ES-I3 (cell line): ENCODE results near the gene NR2F6.
A peak's percentile ranks its signal among the peaks of the same experiment; 100 is the strongest.

Experiments
- H3K36me3 ChIP-seq: 2 replicates; pipeline ENCODE4 v1.6.1; 2013; ENCODE audit warnings: mild to moderate bottlenecking, low read length, control low read depth, moderate library complexity; ENCODE audit not compliant: insufficient read depth
- H3K4me1 ChIP-seq: 2 replicates; pipeline ENCODE4 v1.6.1; 2013; ENCODE audit warnings: mild to moderate bottlenecking, control low read depth, low read length; ENCODE audit not compliant: insufficient read depth
- H3K9ac ChIP-seq: 2 replicates; pipeline ENCODE4 v1.6.1; 2013; ENCODE audit warnings: low read depth, mild to moderate bottlenecking, low read length, moderate library complexity
- H3K9me3 ChIP-seq: 2 replicates; pipeline ENCODE4 v1.6.1; 2013; ENCODE audit warnings: mild to moderate bottlenecking, low read length, moderate library complexity; ENCODE audit not compliant: control insufficient read depth, insufficient read depth

NR2F6 gene

GRCh38 chr19:17245535-17245984, at the start of gene NR2F6:
Gene NR2F6, minus strand, starts transcription at chr19:17245919. Its CDS starts 699 bp downstream, at chr19:17245220.
- peaks cover 33% of the 10 kb centered on the region; the same call in 1 of the 2 replicates for H3K4me1 ChIP-seq

GRCh38 chr19:17294051-17294891, 48.6 kb upstream of the NR2F6 start:
- Histone ChIP-seq H3K36me3 (peaks cover 6% of the 10 kb centered on the region; the same call in 1 of the 2 replicates), H3K9ac (peak overlapping the region; percentile 53; the same call in 1 of the 2 replicates), H3K4me1 (no peaks in the 10 kb centered on the region; the same call in 1 of the 2 replicates), H3K9me3 (no peaks in the 10 kb centered on the region; the same call in 1 of the 2 replicates)

More at GRCh38 chr19:17245535-17245984, at the start of gene NR2F6:
- Histone ChIP-seq H3K9me3 (no peaks in the 10 kb centered on the region), H3K36me3 (peaks cover 3% of the 10 kb centered on the region), H3K9ac (peak within 1 kb of the TSS; percentile 90)

- no peaks in the 10 kb centered on the region; the same call in 1 of the 2 replicates for H3K4me1 ChIP-seq
- H3K9ac ChIP-seq, result peak overlapping the region; percentile 53; the same call in 1 of the 2 replicates
- H3K36me3 ChIP-seq, result peaks cover 6% of the 10 kb centered on the region; the same call in 1 of the 2 replicates
- no peaks in the 10 kb centered on the region; the same call in 1 of the 2 replicates for H3K9me3 ChIP-seq
These were observed 47.9 kb upstream of the NR2F6 start for GRCh38 chr19:17293605-17294004.

- Histone ChIP-seq H3K9me3 (no peaks in the 10 kb centered on the region), H3K4me1 (no peaks in the 10 kb centered on the region; the same call in 1 of the 2 replicates), H3K36me3 (no peaks in the 10 kb centered on the region), H3K9ac (peak overlapping the region; percentile 45; the same call in 1 of the 2 replicates)
These were observed 46.8 kb upstream of the NR2F6 start for GRCh38 chr19:17292301-17293074.

- Histone ChIP-seq H3K4me1 (no peaks in the 10 kb centered on the region; the same call in 1 of the 2 replicates), H3K36me3 (no peaks in the 10 kb centered on the region; the same call in 1 of the 2 replicates), H3K9ac (no peak overlapping the region; the same call in 1 of the 2 replicates), H3K9me3 (no peaks in the 10 kb centered on the region)
These were observed 43.8 kb upstream of the NR2F6 start for GRCh38 chr19:17289489-17289888.

GRCh38 chr19:17286752-17287151, 41.0 kb upstream of the NR2F6 start:
- Histone ChIP-seq H3K4me1 (no peaks in the 10 kb centered on the region), H3K36me3 (no peaks in the 10 kb centered on the region; the same call in 1 of the 2 replicates), H3K9me3 (no peaks in the 10 kb centered on the region), H3K9ac (no peak overlapping the region)

GRCh38 chr19:17286263-17286662, 40.5 kb upstream of the NR2F6 start:
- H3K4me1 ChIP-seq, result no peaks in the 10 kb centered on the region
- H3K9me3 ChIP-seq, result no peaks in the 10 kb centered on the region
- no peak overlapping the region for H3K9ac ChIP-seq
- no peaks in the 10 kb centered on the region; the same call in 1 of the 2 replicates for H3K36me3 ChIP-seq

- H3K9ac ChIP-seq, result no peak overlapping the region
- no peaks in the 10 kb centered on the region for H3K4me1 ChIP-seq
- H3K36me3 ChIP-seq, result no peaks in the 10 kb centered on the region; the same call in 1 of the 2 replicates
- H3K9me3 ChIP-seq, result no peaks in the 10 kb centered on the region
These were observed 39.9 kb upstream of the NR2F6 start for GRCh38 chr19:17285415-17286135.

GRCh38 chr19:17283504-17283996, 37.8 kb upstream of the NR2F6 start:
- Histone ChIP-seq H3K9me3 (no peaks in the 10 kb centered on the region), H3K9ac (no peak overlapping the region), H3K36me3 (no peaks in the 10 kb centered on the region; the same call in 1 of the 2 replicates), H3K4me1 (no peaks in the 10 kb centered on the region)

- Histone ChIP-seq H3K9me3 (no peaks in the 10 kb centered on the region), H3K36me3 (peaks cover under 1% of the 10 kb centered on the region; the same call in 1 of the 2 replicates), H3K4me1 (no peaks in the 10 kb centered on the region), H3K9ac (peak overlapping the region; percentile 49; the same call in 1 of the 2 replicates)
These were observed 36.9 kb upstream of the NR2F6 start for GRCh38 chr19:17282488-17283125.

- H3K9me3 ChIP-seq, result no peaks in the 10 kb centered on the region
- H3K4me1 ChIP-seq, result no peaks in the 10 kb centered on the region
- H3K36me3 ChIP-seq, result peaks cover 9% of the 10 kb centered on the region
- peak within 1 kb of the TSS; percentile 49; the same call in 1 of the 2 replicates for H3K9ac ChIP-seq
These were observed 35.9 kb upstream of the NR2F6 start, which contains the start of gene ANKLE1 for GRCh38 chr19:17281391-17282304. Gene ANKLE1, plus strand, starts transcription at chr19:17281901. Its CDS starts 20 bp downstream, at chr19:17281921.

- Histone ChIP-seq H3K36me3 (peaks cover 12% of the 10 kb centered on the region), H3K4me1 (no peaks in the 10 kb centered on the region), H3K9me3 (no peaks in the 10 kb centered on the region), H3K9ac (no peak overlapping the region)
These were observed 33.7 kb upstream of the NR2F6 start for GRCh38 chr19:17279436-17279835.
